HUES64 (cell line): Measurements from ENCODE around the gene CMBL.
"Not testable (repeated sequence)": the region's sequence is repeated elsewhere in the genome, so short reads cannot be mapped to it uniquely, and the experiment has no call there.

Experiments used
- H3K27ac ChIP-seq: 2 replicates; pipeline ENCODE4 v1.7.0; 2013; ENCODE audit warnings: low read depth, low read length, inconsistent platforms
- H3K27me3 ChIP-seq: 2 replicates; pipeline ENCODE4 v1.6.1; 2013; ENCODE audit warnings: mild to moderate bottlenecking, low read length; ENCODE audit not compliant: insufficient read depth
- H3K36me3 ChIP-seq: 2 replicates; pipeline ENCODE4 v1.6.1; 2013; ENCODE audit warnings: mild to moderate bottlenecking, low read length; ENCODE audit not compliant: insufficient read depth
- H3K4me1 ChIP-seq: 2 replicates; pipeline ENCODE4 v1.6.1; 2013; ENCODE audit warnings: mild to moderate bottlenecking, low read length, moderate library complexity; ENCODE audit not compliant: insufficient read depth
- H3K4me3 ChIP-seq: 2 replicates; pipeline ENCODE4 v1.5.1; 2013; ENCODE audit warnings: mild to moderate bottlenecking, low read length, moderate library complexity
- H3K9ac ChIP-seq: 2 replicates; pipeline ENCODE4 v1.6.1; 2013; ENCODE audit warnings: mild to moderate bottlenecking, low read depth, low read length
- H3K9me3 ChIP-seq: 2 replicates; pipeline ENCODE4 v1.6.1; 2013; ENCODE audit warnings: low read depth, low read length; ENCODE audit not compliant: insufficient read depth
- WGBS: fragments of 150-250, 120-280 bp; methylation state at CpG from one replicate; pipeline ENCODE4 v1.1.7; 2013; ENCODE audit warnings: missing lambda C conversion rate; 5-methylcytosine and 5-hydroxymethylcytosine counted together

The CMBL gene

DNA sequence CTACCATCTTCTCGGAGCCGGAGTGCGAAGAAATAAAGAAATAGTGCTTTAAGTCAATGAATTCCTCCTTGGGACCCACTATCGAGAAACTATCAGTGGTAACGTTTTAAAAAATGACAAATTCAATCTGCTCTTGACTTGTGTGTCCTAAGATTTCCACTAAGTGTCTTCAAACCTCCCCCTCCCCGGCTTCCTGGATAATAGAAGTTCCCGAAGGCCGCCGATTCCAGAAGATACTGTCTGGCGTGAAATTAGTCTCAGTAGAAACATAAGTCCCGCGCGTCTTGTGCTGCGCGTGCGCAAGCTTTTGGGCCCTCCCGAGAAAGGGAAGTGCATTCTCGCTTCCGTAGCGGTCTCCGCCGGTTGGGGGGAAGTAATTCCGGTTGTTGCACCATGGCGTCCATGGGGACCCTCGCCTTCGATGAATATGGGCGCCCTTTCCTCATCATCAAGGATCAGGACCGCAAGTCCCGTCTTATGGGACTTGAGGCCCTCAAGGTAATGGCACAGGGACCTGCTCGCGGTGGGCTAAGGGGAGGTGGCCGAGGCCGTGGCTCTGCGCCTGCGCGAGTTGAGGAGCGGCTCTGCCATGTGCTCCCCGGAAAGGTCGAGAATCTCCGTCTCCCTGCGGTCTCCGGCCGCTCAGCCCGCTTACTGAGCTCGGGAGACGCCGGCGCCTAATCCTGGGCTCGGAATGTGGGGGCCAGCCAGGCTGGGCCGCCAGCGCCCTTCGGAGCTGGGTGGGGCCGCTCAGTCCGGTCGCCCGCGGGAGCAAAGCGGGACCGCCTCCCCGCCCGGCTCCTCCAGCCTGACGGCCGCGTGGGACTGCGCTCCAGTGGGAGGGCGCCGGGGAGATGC, 57.5 kb downstream of the CMBL start, which contains the start of gene CCT5:
Gene CCT5, plus strand, starts transcription at position 333 of the 858 bp plus-strand sequence. Its CDS starts 61 bp downstream, at position 394.
- Histone ChIP-seq H3K36me3 (peaks cover 33% of the 10 kb centered on the region), H3K4me1 (peaks cover 15% of the 10 kb centered on the region), H3K27me3 (no peaks in the 10 kb centered on the region), H3K9ac (peak within 1 kb of the TSS; percentile 98), H3K27ac (peak within 1 kb of the TSS; percentile 92), H3K4me3 (peak within 1 kb of the TSS; percentile 82), H3K9me3 (no peaks in the 10 kb centered on the region)
- under 1% methylated on average over 67 of the region's 67 CpGs for WGBS

DNA sequence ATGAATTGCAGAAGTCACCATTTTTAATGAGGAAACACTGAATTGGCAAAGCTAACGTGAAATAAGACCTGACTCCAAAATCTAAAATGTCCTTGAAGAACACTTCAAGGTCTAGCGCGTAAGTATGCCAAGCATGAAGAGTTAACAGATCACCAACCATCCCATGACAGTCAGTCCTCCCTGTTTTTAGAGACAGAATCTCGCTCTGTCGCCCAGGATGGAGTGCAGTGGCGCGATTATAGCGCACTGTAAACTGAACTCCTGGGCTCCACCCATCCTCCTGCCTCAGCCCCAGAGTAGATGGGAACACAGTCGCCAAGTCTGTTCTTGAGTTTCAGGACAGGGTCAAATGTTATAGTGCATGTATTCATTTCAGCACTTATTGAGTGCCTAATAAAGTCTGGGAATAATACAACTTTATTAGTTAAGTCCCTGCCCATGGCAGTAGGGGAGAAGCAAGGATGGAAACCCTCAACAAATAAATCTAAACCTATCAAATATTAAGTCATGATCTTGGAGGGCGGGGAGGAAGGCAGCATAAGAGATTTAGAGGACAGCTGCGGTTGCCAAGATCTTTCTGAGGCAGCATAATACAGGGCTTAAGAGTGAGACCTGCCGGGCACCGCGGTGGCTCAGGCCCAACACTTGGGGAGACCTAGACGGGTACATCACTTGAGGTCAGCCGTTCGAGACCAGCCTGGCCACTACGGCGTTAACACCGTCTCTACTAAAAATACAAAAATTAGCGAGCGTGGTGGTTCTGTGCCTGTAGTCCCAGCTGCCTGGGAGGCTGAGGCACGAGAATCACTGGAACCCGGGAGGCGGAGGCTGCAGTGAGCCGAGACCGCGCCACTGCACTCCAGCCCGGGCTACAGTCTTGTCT, 59.1 kb downstream of the CMBL start:
- Histone ChIP-seq H3K9me3 (no peaks in the 10 kb centered on the region), H3K9ac (peak overlapping the region; percentile 98), H3K4me3 (peak overlapping the region; percentile 82), H3K36me3 (peaks cover 18% of the 10 kb centered on the region), H3K27ac (peak overlapping the region; percentile 78; the same call in 1 of the 2 replicates), H3K27me3 (no peaks in the 10 kb centered on the region), H3K4me1 (peaks cover 15% of the 10 kb centered on the region)
- WGBS, result 86% methylated on average over 29 of the region's 29 CpGs

DNA sequence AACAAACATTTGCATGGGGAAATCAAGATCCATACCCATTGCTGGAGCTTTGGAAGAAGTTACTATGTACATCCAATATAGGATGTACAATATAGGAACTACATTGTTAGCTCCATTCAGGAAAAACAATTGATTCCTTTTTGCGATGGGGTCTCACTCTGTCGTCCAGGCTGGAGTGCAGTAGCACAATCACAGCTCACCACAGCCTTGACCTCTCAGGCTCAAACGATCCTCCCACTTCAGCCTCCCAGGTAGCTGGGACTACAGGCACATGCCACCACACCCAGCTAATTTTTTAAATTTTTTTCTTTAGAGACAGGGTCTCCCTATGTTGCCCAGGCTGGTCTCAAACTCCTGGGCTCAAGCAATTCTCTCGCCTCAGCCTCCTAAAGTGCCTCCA, 60.5 kb downstream of the CMBL start:
- H3K27ac ChIP-seq, H3K9ac ChIP-seq, H3K9me3 ChIP-seq, H3K27me3 ChIP-seq, H3K36me3 ChIP-seq, H3K4me3 ChIP-seq: not testable (repeated sequence)
- peaks cover 15% of the 10 kb centered on the region for H3K4me1 ChIP-seq
- 94% methylated on average over 4 of the region's 4 CpGs for WGBS

DNA sequence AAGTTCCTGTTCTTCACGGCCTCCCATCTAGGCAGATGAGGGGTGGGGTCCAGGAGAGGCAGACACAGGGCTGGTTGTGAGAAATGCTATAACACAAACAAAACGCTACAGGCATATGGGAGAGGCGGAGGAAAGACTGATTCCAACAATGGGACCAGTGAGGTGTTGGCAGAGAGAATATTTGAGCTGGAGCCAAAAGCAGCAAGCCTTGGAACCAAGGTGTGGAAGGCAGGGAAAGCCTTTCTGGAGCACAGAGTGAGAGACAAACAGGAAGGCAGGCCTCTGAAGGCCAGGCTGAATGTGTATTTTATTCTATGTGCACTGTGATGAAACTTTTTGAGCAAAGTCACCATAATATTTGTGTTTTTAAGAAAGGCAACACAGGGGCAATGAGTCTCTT, 60.9 kb downstream of the CMBL start:
- H3K4me1 ChIP-seq, result peaks cover 10% of the 10 kb centered on the region
- no peak overlapping the region for H3K4me3 ChIP-seq
- no peaks in the 10 kb centered on the region for H3K9me3 ChIP-seq
- peaks cover 4% of the 10 kb centered on the region for H3K36me3 ChIP-seq
- H3K9ac ChIP-seq, result no peak overlapping the region
- H3K27ac ChIP-seq, result no peak overlapping the region
- 95% methylated on average over 3 of the region's 3 CpGs for WGBS
- no peaks in the 10 kb centered on the region for H3K27me3 ChIP-seq

DNA sequence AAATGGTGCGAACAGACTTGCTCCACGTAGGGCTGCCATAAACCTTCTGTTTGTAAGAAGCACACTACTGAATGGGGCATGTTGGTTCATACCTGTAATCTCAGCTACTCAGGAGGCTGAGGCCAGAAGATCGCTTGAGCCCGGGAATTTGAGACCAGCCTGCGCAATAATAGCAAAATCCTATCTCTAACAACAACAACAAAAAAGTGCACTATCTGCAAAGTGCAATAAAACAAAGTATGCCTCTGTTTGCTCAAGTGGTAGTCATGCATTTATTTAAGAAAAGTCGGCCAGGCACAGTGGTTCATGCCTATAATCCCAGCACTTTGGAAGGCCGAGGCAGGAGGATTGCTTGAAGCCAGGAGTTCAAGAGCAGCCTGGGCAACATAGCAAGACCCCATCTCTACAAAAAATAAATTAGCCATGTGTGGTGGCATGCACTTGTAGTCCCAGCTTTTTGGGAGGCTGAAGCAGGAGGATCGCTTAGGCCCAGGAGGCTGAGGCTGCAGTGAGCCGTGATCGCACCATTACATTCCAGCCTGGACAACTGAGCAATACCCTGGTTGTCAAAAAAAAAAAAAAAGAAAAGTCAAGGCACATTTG, 63.3 kb downstream of the CMBL start:
- H3K4me1 ChIP-seq, result peaks cover 4% of the 10 kb centered on the region; the same call in 1 of the 2 replicates
- no peak overlapping the region for H3K4me3 ChIP-seq
- WGBS, result 96% methylated on average over 10 of the region's 10 CpGs
- H3K36me3 ChIP-seq, result no peaks in the 10 kb centered on the region
- no peaks in the 10 kb centered on the region for H3K9me3 ChIP-seq
- H3K9ac ChIP-seq, result no peak overlapping the region
- H3K27ac ChIP-seq, result no peak overlapping the region
- H3K27me3 ChIP-seq, result no peaks in the 10 kb centered on the region

DNA sequence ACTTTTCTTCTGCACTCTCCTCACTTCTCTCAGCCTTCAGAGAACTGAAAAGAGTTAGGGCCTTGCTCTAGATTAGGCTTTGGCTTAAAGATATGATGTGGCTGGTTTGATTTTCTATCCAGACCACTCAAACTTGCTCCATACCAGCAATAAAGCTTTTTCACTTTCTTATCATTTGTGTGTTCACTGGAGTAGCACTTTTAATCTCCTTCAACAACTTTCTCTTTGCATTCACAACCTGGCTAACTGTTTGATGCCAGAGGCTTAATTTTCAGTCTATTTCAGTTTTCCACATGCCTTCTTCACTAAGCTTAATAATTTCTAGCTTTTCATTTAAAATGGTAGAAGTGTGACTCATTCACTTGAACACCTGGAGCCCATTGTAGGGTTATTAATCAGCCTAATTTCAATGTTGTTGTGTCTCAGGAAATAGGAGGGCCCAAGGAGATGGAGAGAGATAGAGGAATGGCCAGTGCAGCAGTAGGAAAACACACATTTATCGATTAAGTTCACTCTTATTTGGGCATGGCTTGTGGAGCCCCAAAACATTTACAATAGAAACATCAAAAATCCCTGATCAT, 64.0 kb downstream of the CMBL start:
- Histone ChIP-seq H3K4me1 (peaks cover 2% of the 10 kb centered on the region; the same call in 1 of the 2 replicates), H3K9ac (no peak overlapping the region), H3K9me3 (no peaks in the 10 kb centered on the region), H3K27ac (no peak overlapping the region), H3K4me3 (no peak overlapping the region), H3K36me3 (peaks cover 3% of the 10 kb centered on the region; the same call in 1 of the 2 replicates), H3K27me3 (no peaks in the 10 kb centered on the region)
- WGBS, result 82% methylated on average over 1 of the region's 1 CpG

DNA sequence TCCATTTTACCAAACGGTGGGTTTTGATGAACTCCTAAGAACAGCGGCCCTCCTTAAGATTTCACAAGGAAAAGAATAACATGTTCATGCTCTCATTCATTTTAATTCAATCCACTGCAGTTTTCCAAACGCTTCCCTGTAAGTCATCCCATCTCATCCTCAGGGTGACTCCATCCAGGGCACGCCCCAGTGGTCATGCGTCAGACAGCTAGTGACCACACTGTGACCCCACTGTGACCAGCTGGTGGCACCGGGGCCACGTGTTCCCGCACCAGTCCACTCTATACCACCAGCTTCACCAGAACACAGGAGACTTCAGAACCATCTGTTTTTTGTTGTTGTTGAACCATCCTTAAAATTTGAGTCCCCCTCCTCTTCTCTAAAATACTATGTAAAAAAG, 72.4 kb downstream of the CMBL start:
- H3K4me3 ChIP-seq, result no peak overlapping the region
- no peak overlapping the region for H3K9ac ChIP-seq
- no peak overlapping the region for H3K27ac ChIP-seq
- peaks cover 35% of the 10 kb centered on the region for H3K36me3 ChIP-seq
- WGBS, result 92% methylated on average over 8 of the region's 8 CpGs
- no peaks in the 10 kb centered on the region for H3K27me3 ChIP-seq
- no peaks in the 10 kb centered on the region for H3K4me1 ChIP-seq
- no peaks in the 10 kb centered on the region for H3K9me3 ChIP-seq

DNA sequence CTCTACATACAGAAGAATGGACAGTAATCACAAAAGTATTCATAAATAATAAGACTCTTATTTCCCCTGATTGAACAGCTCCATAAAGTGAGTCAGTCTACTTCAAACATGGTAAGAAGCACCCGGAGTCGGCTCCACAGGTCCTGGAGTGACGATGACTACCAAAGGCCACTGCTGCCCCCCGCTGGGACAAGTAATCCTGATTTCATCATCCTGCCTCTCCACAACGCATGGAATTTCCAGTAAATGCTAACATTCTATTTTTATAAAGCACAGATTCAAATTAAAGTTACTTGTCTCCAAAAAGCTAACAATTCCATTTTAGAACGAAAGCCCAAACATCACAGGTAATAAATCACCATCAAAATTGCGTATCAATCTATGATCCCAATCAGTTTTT, 74.2 kb downstream of the CMBL start:
- H3K9ac ChIP-seq, result 0 out of 2 replicates have a peak overlapping the region, but pooled peaks have one; percentile 33
- no peak overlapping the region for H3K4me3 ChIP-seq
- no peaks in the 10 kb centered on the region for H3K4me1 ChIP-seq
- H3K27me3 ChIP-seq, result no peaks in the 10 kb centered on the region
- no peak overlapping the region for H3K27ac ChIP-seq
- no peaks in the 10 kb centered on the region for H3K9me3 ChIP-seq
- 65% methylated on average over 7 of the region's 7 CpGs for WGBS
- H3K36me3 ChIP-seq, result peaks cover 30% of the 10 kb centered on the region

DNA sequence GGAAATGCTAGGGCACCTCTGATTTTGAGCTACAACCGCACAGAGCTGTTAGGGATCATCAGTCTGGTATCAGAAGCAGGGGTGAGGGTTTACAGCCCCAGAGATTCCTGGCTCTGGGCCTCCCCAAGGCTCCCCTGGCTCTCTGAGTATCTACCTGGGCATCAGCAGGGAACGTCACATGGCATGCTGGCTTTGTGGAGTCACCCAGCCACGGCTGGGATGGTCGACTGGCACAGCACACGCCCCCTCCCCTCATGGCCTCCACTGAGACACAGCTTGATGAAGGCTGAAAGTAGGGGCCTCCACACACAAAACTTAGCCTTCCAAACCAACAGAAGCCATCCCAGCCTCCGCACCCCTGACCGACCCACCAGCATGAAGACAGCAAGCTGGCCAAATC, 74.7 kb downstream of the CMBL start:
- H3K36me3 ChIP-seq, result peaks cover 26% of the 10 kb centered on the region
- no peaks in the 10 kb centered on the region for H3K27me3 ChIP-seq
- H3K9me3 ChIP-seq, result no peaks in the 10 kb centered on the region
- no peak overlapping the region for H3K4me3 ChIP-seq
- H3K27ac ChIP-seq, result no peak overlapping the region
- 89% methylated on average over 7 of the region's 7 CpGs for WGBS
- no peaks in the 10 kb centered on the region for H3K4me1 ChIP-seq
- no peak overlapping the region for H3K9ac ChIP-seq

DNA sequence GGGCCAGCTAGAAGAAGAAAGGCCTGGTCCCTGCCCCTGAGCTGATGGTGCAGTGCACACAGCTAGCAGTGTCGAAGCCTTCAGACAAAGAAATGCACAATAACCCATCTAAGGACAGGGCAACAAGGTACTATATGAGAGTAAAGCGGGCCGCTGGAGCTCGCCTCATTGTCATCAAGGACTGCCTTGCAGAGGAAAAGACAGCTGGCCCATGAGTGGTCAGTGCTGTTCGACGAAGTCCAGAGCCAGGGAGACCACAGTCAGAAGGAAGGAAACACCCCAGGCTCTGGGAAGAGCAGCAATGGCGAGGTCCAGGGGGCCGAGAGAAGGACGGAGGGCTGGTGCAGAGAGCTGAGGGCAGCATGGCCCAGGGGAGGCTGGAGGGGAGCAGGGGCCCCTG, 75.3 kb downstream of the CMBL start:
- no peak overlapping the region for H3K27ac ChIP-seq
- no peak overlapping the region for H3K9ac ChIP-seq
- no peaks in the 10 kb centered on the region for H3K4me1 ChIP-seq
- H3K4me3 ChIP-seq, result no peak overlapping the region
- no peaks in the 10 kb centered on the region for H3K9me3 ChIP-seq
- no peaks in the 10 kb centered on the region for H3K27me3 ChIP-seq
- 96% methylated on average over 9 of the region's 9 CpGs for WGBS
- peaks cover 27% of the 10 kb centered on the region for H3K36me3 ChIP-seq
